Endometrial microvascular endothelial cells (primary cell): ENCODE data around the gene AOAH. TPM values are rescaled to one million over a fixed set of nuclear protein-coding genes. Genes with fewer than 3 reads are reported as not detected.

ENCODE experiments used
- in situ Hi-C: cut with HindIII; loops from 2 replicates; pipeline ENCODE4 v1.10.0; 2017; ENCODE audit warnings: low sequenced_read_pairs, low pct_unique_long_range_greater_than_20kb; ENCODE audit errors: inconsistent ontology term
- total RNA-seq: library from RNA; depleted of rRNA; stranded (reverse); fragments of >200 nt; gene quantifications from one replicate; pipeline ENCODE4 v1.2.3, GENCODE V29; 2015; ENCODE audit errors: inconsistent ontology term

AOAH gene, protein sequence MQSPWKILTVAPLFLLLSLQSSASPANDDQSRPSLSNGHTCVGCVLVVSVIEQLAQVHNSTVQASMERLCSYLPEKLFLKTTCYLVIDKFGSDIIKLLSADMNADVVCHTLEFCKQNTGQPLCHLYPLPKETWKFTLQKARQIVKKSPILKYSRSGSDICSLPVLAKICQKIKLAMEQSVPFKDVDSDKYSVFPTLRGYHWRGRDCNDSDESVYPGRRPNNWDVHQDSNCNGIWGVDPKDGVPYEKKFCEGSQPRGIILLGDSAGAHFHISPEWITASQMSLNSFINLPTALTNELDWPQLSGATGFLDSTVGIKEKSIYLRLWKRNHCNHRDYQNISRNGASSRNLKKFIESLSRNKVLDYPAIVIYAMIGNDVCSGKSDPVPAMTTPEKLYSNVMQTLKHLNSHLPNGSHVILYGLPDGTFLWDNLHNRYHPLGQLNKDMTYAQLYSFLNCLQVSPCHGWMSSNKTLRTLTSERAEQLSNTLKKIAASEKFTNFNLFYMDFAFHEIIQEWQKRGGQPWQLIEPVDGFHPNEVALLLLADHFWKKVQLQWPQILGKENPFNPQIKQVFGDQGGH
- total RNA-seq, result not detected

DNA sequence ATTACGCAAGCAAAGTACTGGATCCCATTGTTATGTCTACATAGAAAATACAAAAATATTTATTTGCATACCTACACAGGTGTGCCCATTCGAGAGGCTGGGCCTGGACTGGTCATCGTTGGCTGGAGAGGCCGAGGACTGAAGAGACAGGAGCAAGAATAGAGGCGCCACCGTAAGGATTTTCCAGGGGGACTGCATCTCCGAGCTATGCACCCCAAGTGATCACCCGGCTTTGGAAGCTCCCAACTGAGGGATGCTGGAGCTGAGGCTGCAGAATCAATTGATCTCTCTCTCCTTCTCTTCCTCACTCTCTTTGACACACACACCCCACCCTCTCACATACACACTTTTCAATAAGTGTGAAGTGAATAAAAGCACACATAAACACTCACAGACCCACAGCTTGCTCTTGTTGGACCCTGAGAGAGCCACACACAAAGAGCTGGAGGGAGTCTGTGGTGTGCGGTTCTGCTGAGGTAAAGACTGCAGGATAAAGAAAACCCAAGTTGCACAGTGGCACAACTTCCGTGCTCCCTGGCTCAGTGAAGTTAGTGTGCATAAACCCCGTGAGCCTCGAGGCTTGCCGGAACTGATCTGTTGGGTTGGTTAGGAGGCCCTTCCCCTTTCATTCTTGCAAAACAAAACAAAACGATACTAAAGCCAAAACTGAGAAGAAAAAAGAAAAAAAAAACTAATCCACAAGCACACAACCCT lies at the start of gene AOAH:
AOAH (minus strand) TSS at position 544 of the 714 bp plus-strand sequence; CDS start at position 198, 346 bp downstream.
- in situ Hi-C loops, result no loop called here

GRCh38 chr7:36766451-36766850 lies 42.2 kb upstream of the AOAH start:
- in situ Hi-C loops, result no loop called here

- in situ Hi-C loops, result no loop called here
Observed at GRCh38 chr7:36765605-36766004, 41.3 kb upstream of the AOAH start.

- in situ Hi-C loops, result no loop called here
Observed at GRCh38 chr7:36764929-36765328, 40.6 kb upstream of the AOAH start.

DNA sequence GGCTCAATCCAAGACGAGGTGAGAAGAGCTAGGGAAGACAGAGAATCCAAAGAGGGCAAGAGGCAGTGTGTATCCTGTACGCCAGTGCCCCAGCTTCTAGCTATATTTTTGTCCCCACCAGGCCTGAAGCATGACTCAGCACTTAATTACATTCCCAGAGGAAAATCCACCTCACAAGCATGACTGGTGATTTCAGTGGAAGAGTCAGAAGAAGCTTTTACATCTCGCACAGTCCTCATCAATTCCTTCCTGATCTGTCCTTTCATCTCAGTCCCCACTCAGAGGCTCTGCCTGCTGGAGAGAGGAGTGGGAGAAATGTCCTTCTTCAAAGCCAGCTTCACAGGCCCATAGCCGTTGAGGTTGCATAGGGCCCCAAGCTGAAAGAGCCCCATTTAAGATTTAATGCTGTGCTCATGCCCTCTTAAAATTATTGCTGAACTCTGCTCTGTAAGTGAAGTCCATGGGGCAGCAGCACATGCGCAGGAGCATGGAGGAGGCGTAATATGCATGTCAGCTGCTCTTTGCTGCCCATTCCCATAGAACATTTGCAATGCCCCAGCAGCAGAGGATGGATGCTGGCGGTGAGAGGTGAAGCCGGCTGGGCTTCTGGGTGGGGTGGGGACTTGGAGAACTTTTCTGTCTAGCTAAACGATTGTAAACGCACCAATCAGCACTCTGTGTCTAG lies 39.0 kb upstream of the AOAH start:
- in situ Hi-C loops, result no loop called here

DNA sequence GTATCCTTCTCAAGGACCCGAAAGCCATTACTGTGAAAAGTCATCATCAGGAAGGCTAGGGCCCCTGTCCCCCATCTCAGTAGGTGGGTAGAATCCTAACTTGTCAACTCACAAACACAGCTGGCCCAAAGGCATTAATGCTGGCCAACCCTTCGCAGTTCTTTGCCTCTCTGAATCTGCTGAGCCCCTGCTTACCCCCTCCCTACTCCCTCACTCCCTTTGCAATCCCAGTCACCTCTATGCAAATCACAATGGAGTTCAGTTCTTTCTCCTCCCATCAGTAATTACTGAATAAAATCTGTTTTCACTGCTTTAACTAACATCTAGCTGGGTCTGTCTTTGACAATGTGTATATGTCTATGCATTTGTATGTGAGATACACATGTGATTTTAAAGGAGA lies 38.1 kb upstream of the AOAH start:
- in situ Hi-C loops, result no loop called here

GRCh38 chr7:36761835-36762234 lies 37.5 kb upstream of the AOAH start:
- in situ Hi-C loops, result no loop called here

- in situ Hi-C loops, result no loop called here
Observed at GRCh38 chr7:36760856-36761762, 36.8 kb upstream of the AOAH start.

DNA sequence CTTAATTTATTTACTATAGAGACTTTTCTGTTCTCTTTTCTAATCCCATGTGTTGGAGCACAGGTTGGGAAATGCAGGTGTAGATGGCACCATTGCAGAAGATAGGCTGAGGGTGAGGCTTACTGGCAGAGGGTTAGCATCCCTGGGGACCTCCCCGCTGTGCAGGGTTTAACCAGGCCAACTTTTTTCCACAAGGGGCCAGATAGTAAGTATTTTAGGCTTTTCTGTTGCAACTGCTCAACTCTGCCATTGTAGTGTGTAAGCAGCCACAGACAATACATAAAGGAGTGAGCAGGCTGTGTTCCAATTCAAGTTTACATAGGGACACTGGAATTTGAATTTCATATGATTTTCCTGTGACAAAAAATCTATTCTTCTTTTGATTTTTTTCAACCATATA lies 34.6 kb upstream of the AOAH start:
- in situ Hi-C loops, result no loop called here

DNA sequence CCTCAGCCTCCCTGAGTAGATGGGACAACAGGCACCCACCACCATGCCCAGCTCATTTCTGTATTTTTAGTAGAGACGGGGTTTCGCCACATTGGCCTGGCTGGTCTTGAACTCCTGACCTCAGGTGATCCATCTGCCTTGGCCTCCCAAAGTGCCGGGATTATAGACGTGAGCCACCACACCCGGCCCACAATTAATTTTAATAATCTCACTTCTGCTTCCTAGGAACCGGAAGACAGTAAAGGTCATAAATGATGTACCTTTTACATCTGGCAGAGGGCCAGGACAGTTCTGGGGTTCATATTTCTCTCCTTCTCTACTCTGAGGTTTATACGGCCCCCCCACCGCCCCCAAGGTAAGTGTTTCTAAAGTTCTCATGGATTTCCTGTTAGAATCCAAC lies 31.2 kb upstream of the AOAH start:
- in situ Hi-C loops, result no loop called here

GRCh38 chr7:36752026-36752711 lies 27.9 kb upstream of the AOAH start:
- in situ Hi-C loops, result no loop called here

DNA sequence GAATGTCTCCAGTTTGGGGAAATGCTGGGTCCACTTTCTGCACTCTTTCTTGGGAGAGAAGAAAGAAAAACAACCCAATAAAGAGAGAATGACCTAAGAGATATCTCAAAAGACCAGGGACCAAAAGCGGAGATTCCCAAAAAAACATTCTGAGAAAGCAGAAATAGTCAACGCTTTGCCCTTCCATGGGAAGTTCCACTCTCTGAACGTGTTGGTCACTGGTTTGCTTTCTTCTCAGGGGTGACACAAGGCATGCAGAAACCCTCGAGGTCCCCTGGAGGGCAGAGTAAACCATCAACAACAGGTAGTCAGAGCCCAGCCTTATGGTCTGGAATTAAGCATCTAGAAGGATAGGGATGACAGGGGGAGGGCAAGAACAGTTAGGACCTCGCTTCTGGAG lies 26.2 kb upstream of the AOAH start:
- in situ Hi-C loops, result no loop called here

- in situ Hi-C loops, result no loop called here
Observed at GRCh38 chr7:36749282-36749960, 25.1 kb upstream of the AOAH start.

DNA sequence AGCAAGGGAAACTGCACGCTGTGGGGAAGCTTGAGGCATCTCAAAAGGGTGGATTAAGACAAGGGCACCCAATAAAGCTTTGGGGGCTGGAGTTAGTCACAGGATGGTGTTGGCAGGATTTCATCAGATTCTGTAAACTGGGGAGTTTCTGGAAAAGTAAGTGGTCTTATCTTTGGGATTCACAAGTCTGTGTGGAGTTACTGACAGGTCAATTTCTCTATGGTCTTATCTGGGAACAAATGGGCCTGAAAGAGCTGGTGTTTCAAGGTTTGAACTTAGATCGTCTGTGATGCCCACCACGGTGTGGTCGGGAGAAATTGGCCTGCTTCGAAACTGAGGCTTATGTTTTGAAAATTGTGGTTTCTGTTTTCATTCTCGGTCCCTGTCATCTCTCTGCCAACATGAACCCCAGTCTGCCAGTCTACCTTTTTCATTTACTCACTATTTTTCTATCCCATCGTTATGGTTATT lies 23.8 kb upstream of the AOAH start:
- in situ Hi-C loops, result no loop called here

DNA sequence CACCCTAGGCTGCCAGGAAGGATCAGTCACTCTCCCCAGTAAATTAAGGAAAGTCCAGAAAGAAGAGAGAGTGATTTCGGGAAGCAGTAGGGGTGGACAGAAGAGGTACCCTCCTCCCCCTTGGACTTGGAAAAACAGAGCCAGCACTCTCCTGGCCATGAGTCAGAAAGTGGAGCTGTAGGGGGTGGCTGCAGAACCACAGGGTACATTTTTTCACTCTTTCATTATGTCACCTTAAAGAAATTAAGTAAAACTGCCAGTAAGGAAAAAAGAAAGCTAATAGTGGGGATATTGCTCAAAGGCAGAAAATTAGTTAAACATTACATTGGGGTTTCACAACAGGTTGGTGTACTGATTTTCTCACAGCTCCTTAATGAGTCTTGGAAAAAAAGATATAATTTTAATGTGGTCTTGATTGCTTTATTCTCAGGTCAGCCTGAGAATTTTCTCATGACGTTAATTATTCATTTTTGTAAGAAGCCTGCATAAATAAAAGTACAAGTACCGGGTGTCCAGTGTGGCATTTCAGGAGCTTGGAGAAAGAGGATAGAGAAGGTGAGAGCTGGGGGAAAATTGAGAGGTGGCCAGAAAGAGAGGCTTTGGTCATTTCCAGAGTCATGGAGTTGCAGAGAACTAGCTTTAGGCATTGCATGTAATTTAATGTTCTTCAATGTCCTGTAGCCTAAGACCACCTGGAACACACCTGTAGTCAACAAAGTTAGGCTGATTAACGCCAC lies 23.2 kb upstream of the AOAH start:
- in situ Hi-C loops, result no loop called here

DNA sequence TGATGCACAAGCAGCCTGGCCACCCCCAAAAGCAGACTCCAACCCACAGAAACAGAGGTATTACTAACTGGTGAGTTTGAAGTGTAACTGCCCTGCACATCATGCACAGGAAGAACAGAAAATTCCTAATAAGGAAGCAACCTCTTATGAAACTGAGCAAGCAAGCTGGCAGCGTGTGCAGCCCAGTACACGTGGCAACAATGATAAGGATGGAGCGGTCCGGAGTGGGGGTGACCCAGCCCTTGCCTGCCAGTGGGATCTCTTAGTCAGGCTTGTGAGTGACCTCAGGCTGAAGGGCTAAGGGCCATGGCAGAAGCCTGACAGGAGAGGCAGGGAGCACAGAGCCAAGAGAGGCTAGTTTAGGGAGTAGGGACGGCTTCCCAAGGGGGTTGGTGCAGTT lies 22.1 kb upstream of the AOAH start:
- in situ Hi-C loops, result no loop called here
